HepG2 (cell line): Measurements from ENCODE around the gene PTCH1. TPM values are rescaled to one million over a fixed set of nuclear protein-coding genes. Genes with fewer than 3 reads are reported as not detected.
A peak's percentile ranks its signal among the peaks of the same experiment; 100 is the strongest.

Source experiments
- ATAC-seq: fragments of 200-7000 bp; cut with Tn5 transposase; 3 replicates; pipeline ENCODE4 v1.9.1; 2020; ENCODE audit warnings: mild to moderate bottlenecking, moderate library complexity
- BruUV-seq: library from RNA; stranded (reverse); fragments of 400-500 nt; replicated peaks from 2 replicates; lab custom pipeline; 2021; lab: Mats Ljungman, UMichigan
- CTCF ChIA-PET: fragments of 300-600 bp; formaldehyde crosslinking; extraction: SDS; loops from one replicate; lab custom pipeline; 2021; ENCODE audit warnings: low total read pairs, inconsistent platforms, low intra/inter-chr PET ratio; lab: Yijun Ruan, JAX
- POLR2A ChIA-PET: fragments of 350-600 bp; sonication (Branson Sonifier 250); formaldehyde crosslinking; loops from one replicate; lab custom pipeline; 2020; ENCODE audit warnings: antibody characterized with exemption, inconsistent platforms; lab: Yijun Ruan, JAX
- DNase-seq: peaks from one replicate; pipeline ENCODE4 v3.0.0-alpha.2; 2015; ENCODE audit warnings: low spot score
- FAIRE-seq: peaks from 3 replicates; lab custom pipeline; 2011; peaks lifted over from hg19 to GRCh38; lab: Jason Lieb, UNC
- H2AFZ ChIP-seq: one replicate; pipeline ENCODE4 v1.6.1; 2011; ENCODE audit warnings: low read length, inconsistent platforms
- H3K27ac ChIP-seq: fragments of 300-600 bp; 3 replicates; pipeline ENCODE4 v1.8.0; 2011; ENCODE audit warnings: mixed run types, mild to moderate bottlenecking, mixed read lengths, low read length, inconsistent platforms; ENCODE audit not compliant: insufficient read depth; ENCODE audit errors: extremely low read length
- H3K27me3 ChIP-seq, 2 experiments: fragments of 200-600 bp in 1 of 2; 2 replicates in 1 of 2; 3 replicates in 1 of 2; pipeline versions ENCODE4 v1.6.0 to v1.8.0; 2011; ENCODE audit warnings: low read length in 2 of 2, mild to moderate bottlenecking in 2 of 2, moderate library complexity in 2 of 2, inconsistent platforms in 1 of 2; ENCODE audit not compliant: insufficient read depth in 2 of 2, control insufficient read depth in 1 of 2
- H3K36me3 ChIP-seq, 2 experiments: fragments of 200-600 bp in 1 of 2; replicated peaks in 1 of 2; 2 replicates in 1 of 2; 3 replicates in 1 of 2; pipeline versions ENCODE4 v1.5.1 to v1.8.0; 2011; ENCODE audit warnings: low read length in 2 of 2, inconsistent platforms in 1 of 2; ENCODE audit not compliant: insufficient read depth in 2 of 2, control insufficient read depth in 1 of 2
- H3K4me1 ChIP-seq: 2 replicates; pipeline ENCODE4 v1.5.1; 2012; ENCODE audit warnings: low read length, inconsistent platforms; ENCODE audit not compliant: insufficient read depth
- H3K4me2 ChIP-seq: 2 replicates; pipeline ENCODE4 v1.6.0; 2011; ENCODE audit warnings: low read depth, low read length, inconsistent platforms
- H3K4me3 ChIP-seq, 3 experiments: fragments of 200-600 bp in 1 of 3; sonication (generic), shearing (Covaris generic) in 1 of 3; replicated peaks in 1 of 3; 2 replicates each; pipeline ENCODE4 v1.5.1; 2011 to 2016; ENCODE audit warnings: low read length in 3 of 3, inconsistent platforms in 2 of 3, low read depth in 2 of 3, mild to moderate bottlenecking in 2 of 3, control low read depth in 1 of 3, mixed read lengths in 1 of 3; ENCODE audit not compliant: insufficient read depth in 1 of 3
- H3K79me2 ChIP-seq: one replicate; pipeline ENCODE4 v1.6.1; 2011; ENCODE audit warnings: low read length, inconsistent platforms; ENCODE audit not compliant: insufficient read depth
- H3K9ac ChIP-seq: 2 replicates; pipeline ENCODE4 v1.6.0; 2011; ENCODE audit warnings: mild to moderate bottlenecking, low read depth, low read length, inconsistent platforms; ENCODE audit not compliant: insufficient read depth
- H3K9me3 ChIP-seq: 2 replicates; pipeline ENCODE4 v1.5.1; 2012; ENCODE audit warnings: mild to moderate bottlenecking, low read length
- H4K20me1 ChIP-seq: 2 replicates; pipeline ENCODE4 v1.6.0; 2011; ENCODE audit warnings: inconsistent platforms, mild to moderate bottlenecking, low read length, moderate library complexity; ENCODE audit not compliant: insufficient read depth
- GLI4 ChIP-seq: sonication (generic); formaldehyde crosslinking; IDR thresholded peaks from 2 replicates; pipeline ENCODE4 v1.5.1; 2020; ENCODE audit warnings: missing genetic modification reagents, mild to moderate bottlenecking, moderate library complexity, borderline replicate concordance
- HOXA9 ChIP-seq: sonication (generic); formaldehyde crosslinking; IDR thresholded peaks from 2 replicates; pipeline ENCODE4 v1.8.1; 2022; ENCODE audit warnings: missing genetic modification reagents, mild to moderate bottlenecking, moderate library complexity, borderline replicate concordance
- IRX3 ChIP-seq: sonication (generic); formaldehyde crosslinking; IDR thresholded peaks from 2 replicates; pipeline ENCODE4 v1.8.1; 2023; ENCODE audit warnings: mild to moderate bottlenecking, low read depth, missing genetic modification reagents, borderline replicate concordance
- MXD3 ChIP-seq: IDR thresholded peaks from 2 replicates; pipeline ENCODE4 v1.6.1; 2016; ENCODE audit warnings: mild to moderate bottlenecking, missing biosample characterization, missing genetic modification reagents
- MXD4 ChIP-seq: IDR thresholded peaks from 2 replicates; pipeline ENCODE4 v1.6.1; 2016; ENCODE audit warnings: mild to moderate bottlenecking, missing biosample characterization, missing genetic modification reagents
- PAF1 ChIP-seq: IDR thresholded peaks from 2 replicates; pipeline ENCODE4 v1.6.1; 2016; ENCODE audit warnings: missing genetic modification reagents, missing compliant biosample characterization
- POGK ChIP-seq: sonication (generic); formaldehyde crosslinking; conservative IDR thresholded peaks from 2 replicates; pipeline ENCODE4 v1.8.0; 2022; ENCODE audit warnings: mild to moderate bottlenecking, moderate library complexity, missing genetic modification reagents
- RARA ChIP-seq: IDR thresholded peaks from 2 replicates; pipeline ENCODE4 v1.6.1; 2016; ENCODE audit warnings: missing genetic modification reagents, missing compliant biosample characterization
- ZNF337 ChIP-seq: sonication (generic); formaldehyde crosslinking; IDR thresholded peaks from 2 replicates; pipeline ENCODE4 v1.5.1; 2020; ENCODE audit warnings: missing genetic modification reagents, low read depth, mild to moderate bottlenecking, borderline replicate concordance
- ZNF382 ChIP-seq: sonication (generic); formaldehyde crosslinking; IDR thresholded peaks from 2 replicates; pipeline ENCODE4 v1.5.0; 2020; ENCODE audit warnings: missing genetic modification reagents, mild to moderate bottlenecking, borderline replicate concordance
- ZNF646 ChIP-seq: sonication (generic); formaldehyde crosslinking; IDR thresholded peaks from 2 replicates; pipeline ENCODE4 v1.9.0; 2021; ENCODE audit warnings: mild to moderate bottlenecking, missing genetic modification reagents
- ZNF839 ChIP-seq: sonication (generic); formaldehyde crosslinking; IDR thresholded peaks from 2 replicates; pipeline ENCODE4 v1.4.0; 2020; ENCODE audit warnings: missing genetic modification reagents, mild to moderate bottlenecking, borderline replicate concordance
- ZSCAN5A ChIP-seq: sonication (generic); formaldehyde crosslinking; IDR thresholded peaks from 2 replicates; pipeline ENCODE4 v1.8.0; 2022; ENCODE audit warnings: mild to moderate bottlenecking, missing genetic modification reagents, borderline replicate concordance
- WGBS: methylation state at CpG from one replicate; pipeline ENCODE4 v1.1.6; 2017; ENCODE audit warnings: low lambda C conversion rate; 5-methylcytosine and 5-hydroxymethylcytosine counted together
- in situ Hi-C: cut with HindIII; loops from 2 replicates; pipeline ENCODE4 v1.10.0; 2017; ENCODE audit warnings: low pct_unique_long_range_greater_than_20kb; ENCODE audit not compliant: extremely low pct_ligation_motif_present
- intact Hi-C: fragments of 100-400 bp; cut with micrococcal nuclease; formaldehyde crosslinking; loops from one replicate; pipeline ENCODE4 v1.10.0; 2022; ENCODE audit not compliant: unreplicated experiment
- polyA plus RNA-seq, 8 experiments: library from polyadenylated mRNA; depleted of rRNA in 3 of 8; stranded (reverse) in 7 of 8; unstranded in 1 of 8; fragments of >200 nt; fragmentation: Illumina TruSeq in 4 of 8; extraction: Trizol in 4 of 8; gene quantifications; 2 replicates each; pipeline versions ENCODE4 v1.2.1 to v1.2.3, GENCODE V29; 2011 to 2016; ENCODE audit warnings: low read depth in 4 of 8, missing spikeins in 1 of 8, mixed read lengths in 1 of 8; ENCODE audit not compliant: insufficient read depth in 1 of 8
- total RNA-seq, 5 experiments: library from RNA; depleted of rRNA; stranded (reverse); fragments of >200 nt; fragmentation: Illumina TruSeq; extraction: Trizol; gene quantifications; 2 replicates each; pipeline ENCODE4 v1.2.3, GENCODE V29; 2016; ENCODE audit warnings: low read depth in 1 of 5

The PTCH1 gene
- total and polyA plus RNA-seq, 2 of the 13 experiments (the other 11 are each of a cell fraction or from before 2014, with no cell fraction given) = 2.8 to 3.9 TPM

DNA sequence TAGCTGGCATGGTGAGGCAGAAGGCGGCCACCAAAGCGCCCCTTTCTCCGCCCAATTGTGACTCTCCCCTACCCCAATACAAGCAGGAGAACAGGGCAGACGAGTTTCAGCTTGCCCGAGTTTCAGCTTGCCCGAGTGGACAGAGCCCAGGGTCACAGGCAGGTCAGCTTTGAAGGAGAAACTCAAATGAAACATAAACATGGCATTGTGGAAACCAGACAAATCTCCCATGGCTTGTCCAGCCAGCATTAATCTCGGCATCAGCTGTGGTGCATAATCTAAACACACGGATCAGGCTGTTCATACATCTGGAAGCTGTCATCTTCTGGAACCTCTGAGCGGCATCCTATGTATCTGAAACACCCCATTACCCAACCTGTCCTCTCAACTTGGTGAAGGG lies 16.9 kb downstream of the PTCH1 start:
- Histone ChIP-seq H2AFZ (no peak overlapping the region), H3K4me1 (peaks cover 33% of the 10 kb centered on the region), H3K27me3 (no peaks in the 10 kb centered on the region), H3K4me3 (no peak overlapping the region), H4K20me1 (peaks cover 16% of the 10 kb centered on the region; the same call in 1 of the 2 replicates), H3K27ac (no peak overlapping the region), H3K9ac (no peak overlapping the region), H3K4me2 (no peak overlapping the region), H3K79me2 (peaks cover 25% of the 10 kb centered on the region), H3K36me3 (peaks cover 1 to 9% of the 10 kb centered on the region in 2 experiments; a peak in 3 of 5 replicates), H3K9me3 (no peaks in the 10 kb centered on the region)
- DNase-seq (peak; percentile 32), FAIRE-seq (peak; percentile 34), ATAC-seq (no peak)
- intact Hi-C loops (no loop called here), in situ Hi-C loops (no loop called here)
- 71% methylated on average over 9 of the region's 9 CpGs for WGBS
- BruUV-seq = no TSS peak
- CTCF ChIA-PET = no interaction called here
- POLR2A ChIA-PET = no interaction called here
- TF ChIP-seq ZNF337 (CRISPR knock-in tag) = no peak
- TF ChIP-seq POGK = no peak
- no peak for TF ChIP-seq ZNF839 (CRISPR knock-in tag)
- TF ChIP-seq ZSCAN5A (CRISPR knock-in tag) = no peak
- no peak for TF ChIP-seq ZNF646 (CRISPR knock-in tag)
- TF ChIP-seq RARA = 0 out of 2 replicates have a peak, but pooled peaks have one; percentile 24
- TF ChIP-seq IRX3 = no peak
- no peak for TF ChIP-seq ZNF382 (CRISPR knock-in tag)
- TF ChIP-seq GLI4 (CRISPR knock-in tag) = no peak
- no peak for TF ChIP-seq MXD4 (CRISPR knock-in tag)
- TF ChIP-seq PAF1 (CRISPR knock-in tag) = no peak
- TF ChIP-seq HOXA9 (CRISPR knock-in tag) = no peak
- TF ChIP-seq MXD3 = no peak
